Activated naive CD4-positive, alpha-beta T cell treated with anti-CD3 and anti-CD28 coated beads, Interleukin-2, amount 10 ng/mL, durations not matched to agents 5 hours and 36 hours (primary cell): ENCODE results near the gene CLIC3. TPM values are rescaled to one million over a fixed set of nuclear protein-coding genes. Genes with fewer than 3 reads are reported as not detected.

ENCODE experiments used
- total RNA-seq, 2 experiments: library from RNA; stranded (reverse); gene quantifications; one replicate each; pipeline ENCODE4 v1.2.3, GENCODE V29; 2021

The CLIC3 gene
- total RNA-seq = 1 to 10 TPM; 4.5 to 4.6 TPM

GRCh38 chr9:136996361-136997292, at the start of gene CLIC3:
Gene CLIC3 (minus strand): TSS chr9:136996568. CDS start chr9:136996543, 25 bp downstream.

GRCh38 chr9:137031904-137032640, 35.7 kb upstream of the CLIC3 start, which contains the start of gene FUT7:
Gene FUT7 (minus strand): TSS chr9:137032088. CDS start chr9:137031991, 97 bp downstream.

GRCh38 chr9:137027369-137028262, 31.2 kb upstream of the CLIC3 start, which contains the start of gene ABCA2:
Gene ABCA2 (minus strand): TSS chr9:137028237. CDS start chr9:137028140, 97 bp downstream.

GRCh38 chr9:136991993-136992818, 4.2 kb downstream of the CLIC3 start, which contains the start of gene PAXX:
Gene PAXX (plus strand): TSS chr9:136992422. CDS start chr9:136992444, 22 bp downstream.

GRCh38 chr9:136982232-136983051, 13.9 kb downstream of the CLIC3 start, which contains the start of gene LCNL1:
Gene LCNL1 (plus strand): TSS chr9:136982993. CDS start chr9:136983587, 594 bp downstream.

GRCh38 chr9:136977223-136977622, 19.1 kb downstream of the CLIC3 start, which contains the start of gene PTGDS:
Gene PTGDS (plus strand): TSS chr9:136977504. CDS start chr9:136977579, 75 bp downstream.

GRCh38 chr9:136951541-136952320, 44.6 kb downstream of the CLIC3 start, which contains the start of gene LCN12:
Gene LCN12 (plus strand): TSS chr9:136952273. CDS start chr9:136952328, 55 bp downstream.

Other genes with a start within 250 kb of the CLIC3 start
- not detected for gene LCN6, start 248.0 kb downstream of the CLIC3 start, total RNA-seq
- gene LCN8, start 238.3 kb downstream of the CLIC3 start, total RNA-seq = not detected
- not detected for gene LCN15, start 232.1 kb downstream of the CLIC3 start, total RNA-seq
- gene TMEM141, start 205.2 kb downstream of the CLIC3 start, total RNA-seq = 10 to 100 TPM; 33.4 to 35.3 TPM
- under 1 TPM; 0.46 to 0.76 TPM for gene CCDC183, start 200.2 kb downstream of the CLIC3 start, total RNA-seq
- gene RABL6, start 188.6 kb downstream of the CLIC3 start, total RNA-seq = 10 to 100 TPM; 89.0 to 92.1 TPM
- gene AJM1, start 154.1 kb downstream of the CLIC3 start, total RNA-seq = 1 to 10 TPM; 5.6 to 5.9 TPM
- gene PHPT1, start 147.2 kb downstream of the CLIC3 start, total RNA-seq = 10 to 100 TPM; 86.7 to 87.5 TPM
- 10 to 100 TPM; 13.4 to 14.6 TPM for gene MAMDC4, start 144.2 kb downstream of the CLIC3 start, total RNA-seq
- 100 to 1,000 TPM; 316 to 330 TPM for gene EDF1, start 130.3 kb downstream of the CLIC3 start, total RNA-seq
- 10 to 100 TPM; 35.4 to 41.7 TPM for gene TRAF2, start 110.1 kb downstream of the CLIC3 start, total RNA-seq
- 100 to 1,000 TPM; 104 to 108 TPM for gene FBXW5, start 51.8 kb downstream of the CLIC3 start, total RNA-seq
- gene C8G, start 51.3 kb downstream of the CLIC3 start, total RNA-seq = 1 to 10 TPM in 1 of 2 experiments, under 1 TPM in 1; 0.98 to 1.2 TPM
- gene LCN12, start 44.3 kb downstream of the CLIC3 start, total RNA-seq = 1 to 10 TPM; 2.4 to 2.8 TPM
- gene PTGDS, start 19.1 kb downstream of the CLIC3 start, total RNA-seq = 10 to 100 TPM; 13.2 to 17.8 TPM
- gene LCNL1, start 13.6 kb downstream of the CLIC3 start, total RNA-seq = under 1 TPM; 0.58 to 0.60 TPM
- 10 to 100 TPM; 69.6 to 74.6 TPM for gene PAXX, start 4.1 kb downstream of the CLIC3 start, total RNA-seq
- gene ABCA2, start 31.7 kb upstream of the CLIC3 start, total RNA-seq = 10 to 100 TPM; 41.1 to 42.6 TPM
- gene FUT7, start 35.5 kb upstream of the CLIC3 start, total RNA-seq = 1 to 10 TPM; 1.7 to 2.4 TPM
- gene NPDC1, start 49.6 kb upstream of the CLIC3 start, total RNA-seq = 10 to 100 TPM; 79.2 to 82.7 TPM
- gene ENTPD2, start 57.5 kb upstream of the CLIC3 start, total RNA-seq = under 1 TPM; 0.25 to 0.36 TPM
- 10 to 100 TPM; 24.5 to 25.2 TPM for gene SAPCD2, start 74.0 kb upstream of the CLIC3 start, total RNA-seq
- gene UAP1L1, start 80.9 kb upstream of the CLIC3 start, total RNA-seq = 10 to 100 TPM; 38.3 to 40.2 TPM
- gene MAN1B1, start 90.4 kb upstream of the CLIC3 start, total RNA-seq = 10 to 100 TPM; 56.7 to 57.8 TPM
- 100 to 1,000 TPM; 276 to 289 TPM for gene DPP7, start 118.2 kb upstream of the CLIC3 start, total RNA-seq
- gene GRIN1, start 142.6 kb upstream of the CLIC3 start, total RNA-seq = not detected
- not detected for gene LRRC26, start 173.5 kb upstream of the CLIC3 start, total RNA-seq
- gene TMEM210, start 175.5 kb upstream of the CLIC3 start, total RNA-seq = not detected
- gene ANAPC2, start 192.0 kb upstream of the CLIC3 start, total RNA-seq = 10 to 100 TPM; 62.9 to 65.5 TPM
- gene SSNA1, start 192.1 kb upstream of the CLIC3 start, total RNA-seq = 10 to 100 TPM; 67.9 to 68.4 TPM
- gene TPRN, start 204.2 kb upstream of the CLIC3 start, total RNA-seq = 1 to 10 TPM; 9.2 to 9.7 TPM
- gene TMEM203, start 209.1 kb upstream of the CLIC3 start, total RNA-seq = 10 to 100 TPM; 27.6 to 29.7 TPM
- 10 to 100 TPM; 25.2 to 30.8 TPM for gene NDOR1, start 209.1 kb upstream of the CLIC3 start, total RNA-seq
- 1 to 10 TPM; 5.0 TPM for gene RNF208, start 225.7 kb upstream of the CLIC3 start, total RNA-seq
- gene CYSRT1, start 228.6 kb upstream of the CLIC3 start, total RNA-seq = under 1 TPM; 0.36 to 0.40 TPM
- not detected for gene RNF224, start 230.9 kb upstream of the CLIC3 start, total RNA-seq
- gene SLC34A3, start 234.3 kb upstream of the CLIC3 start, total RNA-seq = not detected
- 100 to 1,000 TPM; 242 to 246 TPM for gene TUBB4B, start 244.7 kb upstream of the CLIC3 start, total RNA-seq